HepG2 (cell line): ENCODE results near the gene RELB. TPM values are rescaled to one million over a fixed set of nuclear protein-coding genes. Genes with fewer than 3 reads are reported as not detected.

Experiments used
- ARID4A ChIP-seq: sonication (generic); formaldehyde crosslinking; IDR thresholded peaks from 2 replicates; pipeline ENCODE4 v1.5.0; 2020; ENCODE audit warnings: mild to moderate bottlenecking, missing genetic modification reagents, borderline replicate concordance
- ELF3 ChIP-seq: IDR thresholded peaks from 2 replicates; pipeline ENCODE4 v1.6.1; 2016; ENCODE audit warnings: missing genetic modification reagents, missing compliant biosample characterization
- KMT2A ChIP-seq: sonication (generic); formaldehyde crosslinking; IDR thresholded peaks from 2 replicates; pipeline ENCODE4 v1.4.0; 2020; ENCODE audit warnings: missing genetic modification reagents
- NKX3-1 ChIP-seq: sonication (generic); formaldehyde crosslinking; IDR thresholded peaks from 2 replicates; pipeline ENCODE4 v1.5.0; 2020; ENCODE audit warnings: missing genetic modification reagents
- PAX8 ChIP-seq: sonication (generic); formaldehyde crosslinking; IDR thresholded peaks from 2 replicates; pipeline ENCODE4 v1.8.0; 2022; ENCODE audit warnings: mild to moderate bottlenecking, missing genetic modification reagents, borderline replicate concordance
- PLRG1 ChIP-seq: fragments of 450-650 bp; conservative IDR thresholded peaks from 2 replicates; pipeline ENCODE4 v1.6.1; 2016
- ZMYM3 ChIP-seq: sonication (generic); formaldehyde crosslinking; IDR thresholded peaks from 2 replicates; pipeline ENCODE4 v1.5.1; 2020; ENCODE audit warnings: mild to moderate bottlenecking, missing genetic modification reagents
- ZNF101 ChIP-seq: sonication (generic); formaldehyde crosslinking; IDR thresholded peaks from 2 replicates; pipeline ENCODE4 v1.4.0; 2020; ENCODE audit warnings: mild to moderate bottlenecking, low read depth, missing genetic modification reagents, borderline replicate concordance
- ZNF207 ChIP-seq: fragments of 450-650 bp; IDR thresholded peaks from 2 replicates; pipeline ENCODE4 v1.6.1; 2016; ENCODE audit warnings: antibody characterized with exemption, borderline replicate concordance
- ZNF431 ChIP-seq: sonication (generic); formaldehyde crosslinking; IDR thresholded peaks from 2 replicates; pipeline ENCODE4 v1.9.0; 2022; ENCODE audit warnings: missing genetic modification reagents, low read depth, mild to moderate bottlenecking, borderline replicate concordance
- ZNF720 ChIP-seq: sonication (generic); formaldehyde crosslinking; IDR thresholded peaks from 2 replicates; pipeline ENCODE4 v1.4.0; 2020; ENCODE audit warnings: missing genetic modification reagents
- ZNF776 ChIP-seq: sonication (generic); formaldehyde crosslinking; IDR thresholded peaks from 2 replicates; pipeline ENCODE4 v1.4.0; 2020; ENCODE audit warnings: mild to moderate bottlenecking, missing genetic modification reagents
- ZNF781 ChIP-seq: sonication (generic); formaldehyde crosslinking; IDR thresholded peaks from 2 replicates; pipeline ENCODE4 v1.5.1; 2020; ENCODE audit warnings: borderline replicate concordance, mild to moderate bottlenecking, missing genetic modification reagents; ENCODE audit errors: not compliant biosample characterization
- polyA plus RNA-seq, 8 experiments: library from polyadenylated mRNA; depleted of rRNA in 3 of 8; stranded (reverse) in 7 of 8; unstranded in 1 of 8; fragments of >200 nt; fragmentation: Illumina TruSeq in 4 of 8; extraction: Trizol in 4 of 8; gene quantifications; 2 replicates each; pipeline versions ENCODE4 v1.2.1 to v1.2.3, GENCODE V29; 2011 to 2016; ENCODE audit warnings: low read depth in 4 of 8, missing spikeins in 1 of 8, mixed read lengths in 1 of 8; ENCODE audit not compliant: insufficient read depth in 1 of 8
- total RNA-seq, 5 experiments: library from RNA; depleted of rRNA; stranded (reverse); fragments of >200 nt; fragmentation: Illumina TruSeq; extraction: Trizol; gene quantifications; 2 replicates each; pipeline ENCODE4 v1.2.3, GENCODE V29; 2016; ENCODE audit warnings: low read depth in 1 of 5
- TF ChIP-seq, protein P1 (sequence below): sonication (generic); formaldehyde crosslinking; IDR thresholded peaks from 2 replicates; pipeline ENCODE4 v1.5.0; 2020; ENCODE audit warnings: missing genetic modification reagents, mild to moderate bottlenecking, borderline replicate concordance
- TF ChIP-seq, protein P2 (sequence below): sonication (generic); formaldehyde crosslinking; IDR thresholded peaks from 2 replicates; pipeline ENCODE4 v1.5.0; 2020; ENCODE audit warnings: mild to moderate bottlenecking, missing genetic modification reagents, borderline replicate concordance

Gene RELB
- total and polyA plus RNA-seq, 2 of the 13 experiments (the other 11 are each of a cell fraction or from before 2014, with no cell fraction given), result 1.9 to 3.5 TPM

- TF ChIP-seq, protein P1, sequence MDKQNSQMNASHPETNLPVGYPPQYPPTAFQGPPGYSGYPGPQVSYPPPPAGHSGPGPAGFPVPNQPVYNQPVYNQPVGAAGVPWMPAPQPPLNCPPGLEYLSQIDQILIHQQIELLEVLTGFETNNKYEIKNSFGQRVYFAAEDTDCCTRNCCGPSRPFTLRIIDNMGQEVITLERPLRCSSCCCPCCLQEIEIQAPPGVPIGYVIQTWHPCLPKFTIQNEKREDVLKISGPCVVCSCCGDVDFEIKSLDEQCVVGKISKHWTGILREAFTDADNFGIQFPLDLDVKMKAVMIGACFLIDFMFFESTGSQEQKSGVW (CRISPR knock-in tag), result no peak
- TF ChIP-seq ZMYM3 (CRISPR knock-in tag) (no peak), ZNF776 (CRISPR knock-in tag) (0 out of 2 replicates have a peak, but pooled peaks have one; percentile 62), PAX8 (no peak), PLRG1 (no peak), ZNF720 (CRISPR knock-in tag) (no peak), ZNF207 (no peak), ARID4A (peak; percentile 96), ZNF101 (CRISPR knock-in tag) (no peak), ELF3 (CRISPR knock-in tag) (peak; percentile 86), KMT2A (CRISPR knock-in tag) (peak; percentile 58; the same call in 1 of the 2 replicates), ZNF431 (CRISPR knock-in tag) (no peak), ZNF781 (CRISPR knock-in tag) (peak; percentile 21), NKX3-1 (CRISPR knock-in tag) (no peak)
- TF ChIP-seq, protein P2, sequence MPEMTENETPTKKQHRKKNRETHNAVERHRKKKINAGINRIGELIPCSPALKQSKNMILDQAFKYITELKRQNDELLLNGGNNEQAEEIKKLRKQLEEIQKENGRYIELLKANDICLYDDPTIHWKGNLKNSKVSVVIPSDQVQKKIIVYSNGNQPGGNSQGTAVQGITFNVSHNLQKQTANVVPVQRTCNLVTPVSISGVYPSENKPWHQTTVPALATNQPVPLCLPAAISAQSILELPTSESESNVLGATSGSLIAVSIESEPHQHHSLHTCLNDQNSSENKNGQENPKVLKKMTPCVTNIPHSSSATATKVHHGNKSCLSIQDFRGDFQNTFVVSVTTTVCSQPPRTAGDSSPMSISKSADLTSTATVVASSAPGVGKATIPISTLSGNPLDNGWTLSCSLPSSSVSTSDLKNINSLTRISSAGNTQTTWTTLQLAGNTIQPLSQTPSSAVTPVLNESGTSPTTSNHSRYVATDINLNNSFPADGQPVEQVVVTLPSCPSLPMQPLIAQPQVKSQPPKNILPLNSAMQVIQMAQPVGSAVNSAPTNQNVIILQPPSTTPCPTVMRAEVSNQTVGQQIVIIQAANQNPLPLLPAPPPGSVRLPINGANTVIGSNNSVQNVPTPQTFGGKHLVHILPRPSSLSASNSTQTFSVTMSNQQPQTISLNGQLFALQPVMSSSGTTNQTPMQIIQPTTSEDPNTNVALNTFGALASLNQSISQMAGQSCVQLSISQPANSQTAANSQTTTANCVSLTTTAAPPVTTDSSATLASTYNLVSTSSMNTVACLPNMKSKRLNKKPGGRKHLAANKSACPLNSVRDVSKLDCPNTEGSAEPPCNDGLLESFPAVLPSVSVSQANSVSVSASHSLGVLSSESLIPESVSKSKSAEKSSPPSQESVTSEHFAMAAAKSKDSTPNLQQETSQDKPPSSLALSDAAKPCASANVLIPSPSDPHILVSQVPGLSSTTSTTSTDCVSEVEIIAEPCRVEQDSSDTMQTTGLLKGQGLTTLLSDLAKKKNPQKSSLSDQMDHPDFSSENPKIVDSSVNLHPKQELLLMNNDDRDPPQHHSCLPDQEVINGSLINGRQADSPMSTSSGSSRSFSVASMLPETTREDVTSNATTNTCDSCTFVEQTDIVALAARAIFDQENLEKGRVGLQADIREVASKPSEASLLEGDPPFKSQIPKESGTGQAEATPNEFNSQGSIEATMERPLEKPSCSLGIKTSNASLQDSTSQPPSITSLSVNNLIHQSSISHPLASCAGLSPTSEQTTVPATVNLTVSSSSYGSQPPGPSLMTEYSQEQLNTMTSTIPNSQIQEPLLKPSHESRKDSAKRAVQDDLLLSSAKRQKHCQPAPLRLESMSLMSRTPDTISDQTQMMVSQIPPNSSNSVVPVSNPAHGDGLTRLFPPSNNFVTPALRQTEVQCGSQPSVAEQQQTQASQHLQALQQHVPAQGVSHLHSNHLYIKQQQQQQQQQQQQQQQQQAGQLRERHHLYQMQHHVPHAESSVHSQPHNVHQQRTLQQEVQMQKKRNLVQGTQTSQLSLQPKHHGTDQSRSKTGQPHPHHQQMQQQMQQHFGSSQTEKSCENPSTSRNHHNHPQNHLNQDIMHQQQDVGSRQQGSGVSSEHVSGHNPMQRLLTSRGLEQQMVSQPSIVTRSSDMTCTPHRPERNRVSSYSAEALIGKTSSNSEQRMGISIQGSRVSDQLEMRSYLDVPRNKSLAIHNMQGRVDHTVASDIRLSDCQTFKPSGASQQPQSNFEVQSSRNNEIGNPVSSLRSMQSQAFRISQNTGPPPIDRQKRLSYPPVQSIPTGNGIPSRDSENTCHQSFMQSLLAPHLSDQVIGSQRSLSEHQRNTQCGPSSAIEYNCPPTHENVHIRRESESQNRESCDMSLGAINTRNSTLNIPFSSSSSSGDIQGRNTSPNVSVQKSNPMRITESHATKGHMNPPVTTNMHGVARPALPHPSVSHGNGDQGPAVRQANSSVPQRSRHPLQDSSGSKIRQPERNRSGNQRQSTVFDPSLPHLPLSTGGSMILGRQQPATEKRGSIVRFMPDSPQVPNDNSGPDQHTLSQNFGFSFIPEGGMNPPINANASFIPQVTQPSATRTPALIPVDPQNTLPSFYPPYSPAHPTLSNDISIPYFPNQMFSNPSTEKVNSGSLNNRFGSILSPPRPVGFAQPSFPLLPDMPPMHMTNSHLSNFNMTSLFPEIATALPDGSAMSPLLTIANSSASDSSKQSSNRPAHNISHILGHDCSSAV, result no peak
Measured at GRCh38 chr19:45038931-45039893, 37.9 kb downstream of the RELB start, which contains the start of gene CLASRP (continued).
